ENCODE results near the gene ACTR6. TPM values are rescaled to one million over a fixed set of nuclear protein-coding genes. Genes with fewer than 3 reads are reported as not detected.

The ACTR6 gene
- total and polyA plus RNA-seq, 3 donors from 2014 or later = 11.4 to 38.1 (median 17.6) TPM

GRCh38 chr12:100267603-100268281, 67.1 kb downstream of the ACTR6 start:
- Histone ChIP-seq H3K9me3 (no peaks in the 10 kb centered on the region), H3K36me3 (ENCODE audit: low read depth, missing control alignments) (no peaks in the 10 kb centered on the region), H3K4me1 (no peaks in the 10 kb centered on the region), H3K27ac (peak overlapping the region; percentile 96 to 98), H3K4me3 (peak overlapping the region; percentile 91 to 92), H3K27me3 (no peaks in the 10 kb centered on the region)
- intact Hi-C loops (cut with DNase I; ENCODE audit: low total_unique reads) = no loop called here
- DNase-seq = peak; percentile 34
- TF ChIP-seq POLR2A (IDR thresholded peaks at IDR 0.05) (no peak), CTCF (IDR thresholded peaks at IDR 0.05) (no peak)
- WGBS, 2 donors = 1% methylated on average over 18 to 28 of the region's 33 CpGs

- H3K27me3 ChIP-seq = no peaks in the 10 kb centered on the region
- TF ChIP-seq CTCF (IDR thresholded peaks at IDR 0.05) (no peak), POLR2A (IDR thresholded peaks at IDR 0.05) (no peak)
- H3K36me3 ChIP-seq (ENCODE audit: low read depth, missing control alignments) = no peaks in the 10 kb centered on the region
- 44 to 51% methylated on average over 5 of the region's 5 CpGs for WGBS, 2 donors
- no peaks in the 10 kb centered on the region for H3K9me3 ChIP-seq
- intact Hi-C loops (cut with DNase I; ENCODE audit: low total_unique reads) = no loop called here
- H3K4me3 ChIP-seq = no peak overlapping the region
- H3K27ac ChIP-seq = peak overlapping the region in 1 of 2 donors; percentile 96
- DNase-seq = no peak
- H3K4me1 ChIP-seq = no peaks in the 10 kb centered on the region
These were observed 68.4 kb downstream of the ACTR6 start for GRCh38 chr12:100268835-100269564.

GRCh38 chr12:100273782-100274181, 73.2 kb downstream of the ACTR6 start:
- Histone ChIP-seq H3K36me3 (ENCODE audit: low read depth, missing control alignments) (no peaks in the 10 kb centered on the region), H3K4me3 (no peak overlapping the region), H3K27me3 (no peaks in the 10 kb centered on the region), H3K9me3 (no peaks in the 10 kb centered on the region), H3K27ac (no peak overlapping the region), H3K4me1 (no peaks in the 10 kb centered on the region)
- 73 to 83% methylated on average over 4 of the region's 4 CpGs for WGBS, 2 donors
- intact Hi-C loops (cut with DNase I; ENCODE audit: low total_unique reads) = no loop called here
- no peak for TF ChIP-seq POLR2A (IDR thresholded peaks at IDR 0.05)
- TF ChIP-seq CTCF (IDR thresholded peaks at IDR 0.05) = no peak
- no peak for DNase-seq

MicroRNA genes within 50 kb of the gene (microRNA counts, 767-probe panel; counts per million panel counts)
- 0 to 152 counts per million in 2 donors for microRNA hsa-miR-1827

Small RNA genes lying within 50 kb of the gene (microRNA-seq; reads per million reads assigned to microRNA genes)
- gene MIR1827 (ENCODE audit: borderline number of aligned reads in 2 of 2, borderline replicate concordance in 1 of 2) = 0 reads per million in 2 donors

Small RNA genes lying within 50 kb of the gene (small RNA-seq; reads per million reads assigned to genes)
- 0 reads per million in 2 donors for gene MIR1827
- gene RF00019 = 0 reads per million in 2 donors
- 0 reads per million in 2 donors for gene RN7SL176P

Other genes with a start within 250 kb of the ACTR6 start
- gene ANKS1B, start 215.9 kb upstream of the ACTR6 start, total RNA-seq = 10 to 100 TPM; 26.8 to 30.9 TPM
- gene ANKS1B, start 215.9 kb upstream of the ACTR6 start, polyA plus RNA-seq (ENCODE audit: insufficient read depth, low read depth, low replicate concordance) = 58.2 TPM
- gene BLTP3B, start 57.9 kb upstream of the ACTR6 start, total RNA-seq = 10 to 100 TPM; 29.2 to 34.9 TPM
- gene BLTP3B, start 57.9 kb upstream of the ACTR6 start, polyA plus RNA-seq (ENCODE audit: insufficient read depth, low read depth, low replicate concordance) = 25.4 TPM
- 1 to 10 TPM; 5.0 to 8.0 TPM for gene DEPDC4, start 66.3 kb downstream of the ACTR6 start, total RNA-seq
- gene DEPDC4, start 66.3 kb downstream of the ACTR6 start, polyA plus RNA-seq (ENCODE audit: insufficient read depth, low read depth, low replicate concordance) = 6.7 TPM
- 10 to 100 TPM; 49.0 to 75.4 TPM for gene SCYL2, start 66.4 kb downstream of the ACTR6 start, total RNA-seq
- gene SCYL2, start 66.4 kb downstream of the ACTR6 start, polyA plus RNA-seq (ENCODE audit: insufficient read depth, low read depth, low replicate concordance) = 23.1 TPM
- gene SLC17A8, start 156.3 kb downstream of the ACTR6 start, total RNA-seq = under 1 TPM; 0.08 to 0.37 TPM
- 0.28 TPM for gene SLC17A8, start 156.3 kb downstream of the ACTR6 start, polyA plus RNA-seq (ENCODE audit: insufficient read depth, low read depth, low replicate concordance)

Data from testis (tissue), 3 donors.